Measurements from ENCODE around the gene SAT1.
"Not testable (repeated sequence)": the region's sequence is repeated elsewhere in the genome, so short reads cannot be mapped to it uniquely, and the experiment has no call there.

Gene SAT1

GRCh38 chrX:23782863-23783588 lies at the start of gene SAT1:
TSS of gene SAT1 (plus strand) at chrX:23783173. CDS start at chrX:23783352, 179 bp downstream.
- intact Hi-C loops (cut with DNase I), result loop anchor here (1.0 to 2.0 kb wide), 2 partner anchors 116 to 119 kb away; partner anchors contain the start of gene PRDX4
- peak; percentile 88 to 99 (median 94) for DNase-seq

- intact Hi-C loops (cut with DNase I), result no loop called here
- no peak for DNase-seq
Measured at GRCh38 chrX:23736030-23736429, 46.9 kb upstream of the SAT1 start.

- no peak for DNase-seq
- intact Hi-C loops (cut with DNase I), result no loop called here
Measured at GRCh38 chrX:23737413-23737812, 45.6 kb upstream of the SAT1 start.

- DNase-seq, result no peak
- intact Hi-C loops (cut with DNase I), result no loop called here
Measured at GRCh38 chrX:23742174-23742696, 40.7 kb upstream of the SAT1 start.

- DNase-seq, result peak; percentile 44 to 97 (median 80)
- intact Hi-C loops (cut with DNase I), result no loop called here
Measured at GRCh38 chrX:23742697-23743622, 40.0 kb upstream of the SAT1 start, which contains the start of gene ACOT9. TSS of gene ACOT9 (minus strand) at chrX:23743276. CDS start at chrX:23743144, 132 bp downstream.

GRCh38 chrX:23743623-23743971 lies 39.4 kb upstream of the SAT1 start:
- peak in 1 of 10 donors; percentile 71 for DNase-seq
- intact Hi-C loops (cut with DNase I), result not testable (repeated sequence)

- intact Hi-C loops (cut with DNase I), result no loop called here
Measured at GRCh38 chrX:23745786-23746185, 37.2 kb upstream of the SAT1 start.

GRCh38 chrX:23749129-23749528 lies 33.8 kb upstream of the SAT1 start:
- DNase-seq, result no peak
- intact Hi-C loops (cut with DNase I), result no loop called here

More at GRCh38 chrX:23745786-23746185, 37.2 kb upstream of the SAT1 start:
- no peak for DNase-seq

- intact Hi-C loops (cut with DNase I), result no loop called here
- DNase-seq, result no peak
Measured at GRCh38 chrX:23749576-23749975, 33.4 kb upstream of the SAT1 start.

- no peak for DNase-seq
- intact Hi-C loops (cut with DNase I), result no loop called here
Measured at GRCh38 chrX:23752740-23753415, 30.1 kb upstream of the SAT1 start.

GRCh38 chrX:23754664-23755063 lies 28.3 kb upstream of the SAT1 start:
- DNase-seq, result no peak
- intact Hi-C loops (cut with DNase I), result no loop called here

- DNase-seq, result peak in 3 of 10 donors; percentile 26 to 47 (median 27)
- intact Hi-C loops (cut with DNase I), result no loop called here
Measured at GRCh38 chrX:23756165-23756564, 26.8 kb upstream of the SAT1 start.

- no peak for DNase-seq
- intact Hi-C loops (cut with DNase I), result no loop called here
Measured at GRCh38 chrX:23759821-23760220, 23.2 kb upstream of the SAT1 start.

GRCh38 chrX:23764188-23764984 lies 18.6 kb upstream of the SAT1 start:
- intact Hi-C loops (cut with DNase I), result no loop called here
- no peak for DNase-seq

GRCh38 chrX:23765449-23765848 lies 17.5 kb upstream of the SAT1 start:
- intact Hi-C loops (cut with DNase I), result no loop called here
- DNase-seq, result no peak

- intact Hi-C loops (cut with DNase I), result no loop called here
- no peak for DNase-seq
Measured at GRCh38 chrX:23765868-23766267, 17.1 kb upstream of the SAT1 start.

- intact Hi-C loops (cut with DNase I), result no loop called here
- DNase-seq, result peak in 1 of 10 donors; percentile 80
Measured at GRCh38 chrX:23766650-23767551, 16.1 kb upstream of the SAT1 start.

GRCh38 chrX:23770142-23770541 lies 12.8 kb upstream of the SAT1 start:
- DNase-seq, result no peak
- intact Hi-C loops (cut with DNase I), result no loop called here

- intact Hi-C loops (cut with DNase I); DNase-seq: not testable (repeated sequence)
Measured at GRCh38 chrX:23771086-23771485, 11.9 kb upstream of the SAT1 start.
